T-helper 2 cell treated with Interferon-gamma antibody and Interleukin-4, amounts not matched to agents 5 μg/mL and 100 μg/mL, for 36 hours (primary cell): ENCODE results near the gene BUD23.

ENCODE experiments used
- DNase-seq: peaks from one replicate; pipeline ENCODE4 v3.0.0; 2021; ENCODE audit warnings: low spot score
- H3K27ac Mint-ChIP-seq: one replicate; pipeline ENCODE4 v1.8.0; 2021; ENCODE audit warnings: mild to moderate bottlenecking, mixed read lengths
- H3K27me3 Mint-ChIP-seq: one replicate; pipeline ENCODE4 v1.8.0; 2021; ENCODE audit warnings: low read depth, mixed read lengths
- H3K36me3 Mint-ChIP-seq: one replicate; pipeline ENCODE4 v1.8.0; 2021; ENCODE audit warnings: low read depth, mixed read lengths
- H3K4me1 Mint-ChIP-seq: one replicate; pipeline ENCODE4 v1.8.0; 2021; ENCODE audit warnings: low read depth, mixed read lengths
- H3K4me3 Mint-ChIP-seq: one replicate; pipeline ENCODE4 v1.8.0; 2022; ENCODE audit warnings: mild to moderate bottlenecking, moderate library complexity, mixed read lengths
- H3K9me3 Mint-ChIP-seq: one replicate; pipeline ENCODE4 v1.8.0; 2021; ENCODE audit warnings: mixed read lengths

The BUD23 gene

DNA sequence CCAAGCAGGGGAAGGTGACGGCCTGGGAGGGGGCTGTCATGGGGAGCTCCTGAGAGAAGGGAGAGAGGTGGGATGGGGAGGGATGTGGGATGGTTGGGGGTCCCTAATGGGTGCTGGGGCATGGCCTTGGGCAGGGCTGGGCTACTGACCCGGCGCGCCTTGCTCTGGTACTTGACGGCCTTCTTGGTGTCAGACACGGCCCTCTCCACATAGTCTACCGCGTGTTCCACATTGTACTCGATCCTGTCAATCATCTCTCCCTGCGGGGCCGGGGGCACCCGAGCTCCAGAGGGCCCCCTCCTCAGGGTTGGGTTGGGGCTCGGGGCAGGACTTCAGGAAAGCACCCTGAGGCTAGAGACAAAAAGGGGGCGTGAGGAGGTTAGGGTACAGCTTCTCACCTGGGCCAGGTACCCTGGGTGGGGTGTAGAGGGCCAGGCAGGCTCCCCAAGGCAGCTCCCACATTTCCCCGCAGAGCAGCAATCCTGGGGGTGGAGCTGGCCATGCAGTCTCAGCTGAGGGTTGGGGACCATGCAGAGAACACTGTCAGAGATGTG, 17.3 kb downstream of the BUD23 start:
- no peaks in the 10 kb centered on the region for H3K27me3 Mint-ChIP-seq
- no peak for DNase-seq
- H3K4me1 Mint-ChIP-seq, result no peaks in the 10 kb centered on the region
- H3K4me3 Mint-ChIP-seq, result no peak overlapping the region
- no peaks in the 10 kb centered on the region for H3K9me3 Mint-ChIP-seq
- H3K36me3 Mint-ChIP-seq, result peaks cover 30% of the 10 kb centered on the region
- no peak overlapping the region for H3K27ac Mint-ChIP-seq

GRCh38 chr7:73701357-73701995, 18.1 kb downstream of the BUD23 start:
- H3K36me3 Mint-ChIP-seq, result peaks cover 28% of the 10 kb centered on the region
- H3K27me3 Mint-ChIP-seq, result no peaks in the 10 kb centered on the region
- no peaks in the 10 kb centered on the region for H3K9me3 Mint-ChIP-seq
- no peak overlapping the region for H3K4me3 Mint-ChIP-seq
- DNase-seq, result no peak
- no peaks in the 10 kb centered on the region for H3K4me1 Mint-ChIP-seq
- peak overlapping the region; percentile 55 for H3K27ac Mint-ChIP-seq

- Mint-ChIP-seq H3K27ac (no peak overlapping the region), H3K4me1 (no peaks in the 10 kb centered on the region), H3K27me3 (no peaks in the 10 kb centered on the region), H3K36me3 (peaks cover 23% of the 10 kb centered on the region), H3K4me3 (no peak overlapping the region), H3K9me3 (no peaks in the 10 kb centered on the region)
- DNase-seq, result no peak
Observed at GRCh38 chr7:73702226-73702625, 18.8 kb downstream of the BUD23 start.

DNA sequence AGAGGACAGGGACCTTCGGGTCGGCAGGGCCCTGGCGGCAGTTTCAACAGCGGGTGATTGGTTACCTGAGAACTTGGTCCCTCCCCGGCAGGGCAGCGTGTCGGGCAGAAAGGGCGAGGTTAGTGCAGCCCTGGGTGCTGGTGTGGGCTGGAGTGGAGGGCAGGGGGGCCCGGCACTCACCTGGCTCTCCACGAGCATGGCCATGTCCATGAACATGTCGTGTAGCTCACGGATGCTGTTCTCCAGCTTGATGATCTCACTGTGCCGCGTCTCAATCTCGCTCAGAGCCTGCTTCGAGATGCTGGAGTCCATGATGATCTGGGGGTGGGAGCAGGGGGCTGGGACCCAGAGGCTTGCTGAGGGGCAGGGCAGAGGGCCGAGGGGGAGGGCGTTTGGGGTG, 19.3 kb downstream of the BUD23 start:
- no peaks in the 10 kb centered on the region for H3K27me3 Mint-ChIP-seq
- H3K9me3 Mint-ChIP-seq, result no peaks in the 10 kb centered on the region

GRCh38 chr7:73703225-73703624, 19.8 kb downstream of the BUD23 start:
- H3K4me3 Mint-ChIP-seq, result no peak overlapping the region
- H3K4me1 Mint-ChIP-seq, result no peaks in the 10 kb centered on the region
- peaks cover 18% of the 10 kb centered on the region for H3K36me3 Mint-ChIP-seq
- no peaks in the 10 kb centered on the region for H3K27me3 Mint-ChIP-seq
- DNase-seq, result no peak
- no peak overlapping the region for H3K27ac Mint-ChIP-seq
- H3K9me3 Mint-ChIP-seq, result no peaks in the 10 kb centered on the region

More for the DNA sequence above, 19.3 kb downstream of the BUD23 start:
- H3K27ac Mint-ChIP-seq, result no peak overlapping the region
- peaks cover 18% of the 10 kb centered on the region for H3K36me3 Mint-ChIP-seq
- no peak for DNase-seq
- no peak overlapping the region for H3K4me3 Mint-ChIP-seq
- H3K4me1 Mint-ChIP-seq, result no peaks in the 10 kb centered on the region

DNA sequence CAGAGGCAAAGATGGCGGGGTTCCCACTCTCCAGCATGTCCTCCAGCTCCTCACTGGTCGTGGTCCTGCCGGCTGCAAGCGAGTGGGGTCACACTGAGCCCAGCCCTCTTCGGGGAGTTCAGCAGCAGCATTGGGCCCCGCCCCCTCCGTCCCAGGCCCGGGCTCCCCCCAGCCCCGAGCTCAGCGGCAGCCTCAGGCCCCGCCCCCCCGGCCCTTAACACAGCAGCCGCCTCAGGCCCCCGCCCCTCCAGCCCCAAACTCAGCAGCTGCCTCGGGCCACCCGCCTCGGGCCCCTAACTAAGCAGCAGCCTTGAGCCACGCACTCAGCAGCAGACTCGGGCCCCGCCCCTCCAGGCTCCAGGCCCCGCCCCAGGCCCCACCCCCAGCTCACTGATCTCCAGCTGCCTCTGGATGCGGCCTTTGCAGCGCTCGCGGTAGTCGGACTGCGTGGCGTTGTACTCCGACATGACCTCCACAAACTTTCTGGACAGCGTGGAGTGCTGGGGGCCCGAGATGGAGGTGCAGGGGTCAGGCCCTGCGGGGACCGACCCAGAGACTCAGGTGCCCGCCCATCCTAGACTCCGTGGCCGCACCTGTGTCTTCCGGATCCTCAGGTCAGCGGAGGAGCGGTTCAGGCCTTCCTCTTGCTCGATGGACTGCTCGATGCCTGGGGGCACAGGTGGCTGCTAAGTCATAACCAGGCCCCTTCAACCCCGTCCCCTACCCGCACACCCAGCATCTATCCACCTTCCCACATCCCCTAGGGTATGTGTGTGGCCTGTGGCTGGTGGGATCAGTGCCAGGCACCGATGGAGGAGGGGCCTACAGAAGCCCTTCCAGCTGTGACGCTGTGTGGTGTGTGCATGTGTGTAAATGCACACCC, 20.6 kb downstream of the BUD23 start:
- no peaks in the 10 kb centered on the region for H3K27me3 Mint-ChIP-seq
- DNase-seq, result no peak
- no peaks in the 10 kb centered on the region for H3K4me1 Mint-ChIP-seq
- peaks cover 15% of the 10 kb centered on the region for H3K36me3 Mint-ChIP-seq
- no peak overlapping the region for H3K27ac Mint-ChIP-seq
- no peaks in the 10 kb centered on the region for H3K9me3 Mint-ChIP-seq
- H3K4me3 Mint-ChIP-seq, result no peak overlapping the region

GRCh38 chr7:73704640-73705550, 21.5 kb downstream of the BUD23 start:
- H3K36me3 Mint-ChIP-seq, result peaks cover 14% of the 10 kb centered on the region
- H3K4me3 Mint-ChIP-seq, result no peak overlapping the region
- H3K9me3 Mint-ChIP-seq, result no peaks in the 10 kb centered on the region
- no peaks in the 10 kb centered on the region for H3K4me1 Mint-ChIP-seq
- no peak overlapping the region for H3K27ac Mint-ChIP-seq
- no peak for DNase-seq
- no peaks in the 10 kb centered on the region for H3K27me3 Mint-ChIP-seq

DNA sequence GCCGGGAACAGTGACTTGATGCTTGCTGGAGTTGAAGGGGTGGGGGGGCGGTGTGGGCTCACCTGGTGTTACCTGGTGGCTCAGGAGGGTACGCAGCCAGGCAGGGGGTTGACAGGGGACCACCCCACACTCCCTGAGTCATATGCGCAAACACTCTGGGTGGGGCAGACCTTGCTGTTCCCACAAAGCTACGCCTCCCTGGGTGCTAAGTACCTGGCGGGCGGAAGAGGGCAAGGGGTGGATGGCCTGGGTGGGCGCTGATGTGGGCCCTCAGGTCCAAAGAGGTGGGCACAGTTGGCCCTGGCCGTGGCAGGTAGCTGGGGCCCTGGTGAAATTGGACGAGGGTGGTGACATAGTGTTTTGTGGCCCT, 22.1 kb downstream of the BUD23 start:
- DNase-seq, result no peak
- H3K9me3 Mint-ChIP-seq, result no peaks in the 10 kb centered on the region
- H3K36me3 Mint-ChIP-seq, result peaks cover 14% of the 10 kb centered on the region
- H3K4me3 Mint-ChIP-seq, result no peak overlapping the region
- no peaks in the 10 kb centered on the region for H3K4me1 Mint-ChIP-seq
- no peaks in the 10 kb centered on the region for H3K27me3 Mint-ChIP-seq
- H3K27ac Mint-ChIP-seq, result no peak overlapping the region

- Mint-ChIP-seq H3K4me3 (no peak overlapping the region), H3K27me3 (no peaks in the 10 kb centered on the region), H3K36me3 (peaks cover 14% of the 10 kb centered on the region), H3K9me3 (no peaks in the 10 kb centered on the region), H3K27ac (peak overlapping the region; percentile 39), H3K4me1 (no peaks in the 10 kb centered on the region)
- DNase-seq, result no peak
Observed at GRCh38 chr7:73706126-73707044, 23.0 kb downstream of the BUD23 start.

DNA sequence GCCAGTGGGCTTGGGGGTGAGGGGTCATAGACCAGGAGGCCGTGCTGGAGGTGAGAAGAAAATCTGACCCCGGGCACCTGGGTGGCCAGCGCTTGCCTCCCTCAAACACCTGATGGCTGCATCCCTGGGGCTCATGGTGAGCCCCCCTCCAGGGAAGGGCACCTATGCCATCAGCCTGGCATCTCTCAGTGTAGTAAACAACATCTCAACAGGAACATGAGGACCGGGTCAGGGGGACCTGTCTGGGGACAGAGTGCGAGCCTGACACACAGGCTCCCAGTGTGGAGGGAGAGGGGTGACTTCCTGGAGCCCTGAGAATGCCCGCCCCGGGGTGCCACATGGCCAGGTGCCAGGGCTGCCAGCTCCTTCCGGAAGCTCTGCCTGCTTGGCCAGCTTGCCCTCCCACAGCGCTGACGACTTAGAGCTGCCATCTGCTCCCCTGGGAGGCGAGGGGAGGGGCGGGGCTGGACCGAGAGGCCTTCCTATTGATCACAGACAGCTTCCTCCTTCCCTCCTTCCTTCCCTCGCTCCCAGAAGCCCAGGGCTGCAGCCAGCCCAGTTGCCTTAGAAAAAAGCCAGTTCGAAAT, 23.7 kb downstream of the BUD23 start:
- H3K27me3 Mint-ChIP-seq, result no peaks in the 10 kb centered on the region
- DNase-seq, result no peak
- no peaks in the 10 kb centered on the region for H3K9me3 Mint-ChIP-seq
- peaks cover 6% of the 10 kb centered on the region for H3K36me3 Mint-ChIP-seq
- no peaks in the 10 kb centered on the region for H3K4me1 Mint-ChIP-seq
- H3K4me3 Mint-ChIP-seq, result no peak overlapping the region
- peak overlapping the region; percentile 39 for H3K27ac Mint-ChIP-seq

GRCh38 chr7:73708961-73709549, 25.7 kb downstream of the BUD23 start:
- Mint-ChIP-seq H3K4me1 (peaks cover 10% of the 10 kb centered on the region), H3K27ac (no peak overlapping the region), H3K9me3 (no peaks in the 10 kb centered on the region), H3K4me3 (no peak overlapping the region), H3K36me3 (peaks cover 3% of the 10 kb centered on the region), H3K27me3 (peaks cover 2% of the 10 kb centered on the region)
- no peak for DNase-seq

DNA sequence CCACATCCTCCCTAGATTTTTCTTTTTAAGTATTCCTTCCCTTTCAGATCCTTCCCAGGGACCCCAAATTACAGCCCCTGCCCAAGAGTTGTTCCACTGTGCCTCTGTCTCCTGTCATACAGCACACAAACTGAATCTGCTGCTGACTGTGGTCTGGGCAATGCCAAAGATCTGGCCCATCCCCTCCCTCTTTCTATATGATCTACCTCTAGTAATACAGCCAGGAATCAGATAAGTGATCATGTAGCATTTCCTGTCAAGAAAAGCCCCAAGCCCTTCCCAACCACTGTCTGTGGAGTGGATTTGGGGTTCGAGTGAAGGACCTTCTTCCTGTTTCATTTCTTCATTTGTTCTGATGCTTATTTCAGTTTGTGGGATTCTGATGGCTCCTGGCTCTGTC, 29.4 kb downstream of the BUD23 start:
- Mint-ChIP-seq H3K27ac (no peak overlapping the region), H3K27me3 (peaks cover 5% of the 10 kb centered on the region), H3K4me3 (no peak overlapping the region), H3K36me3 (peaks cover 11% of the 10 kb centered on the region), H3K4me1 (peaks cover 25% of the 10 kb centered on the region), H3K9me3 (no peaks in the 10 kb centered on the region)
- no peak for DNase-seq
